ENCODE results near the gene TGM4.

TGM4 gene

DNA sequence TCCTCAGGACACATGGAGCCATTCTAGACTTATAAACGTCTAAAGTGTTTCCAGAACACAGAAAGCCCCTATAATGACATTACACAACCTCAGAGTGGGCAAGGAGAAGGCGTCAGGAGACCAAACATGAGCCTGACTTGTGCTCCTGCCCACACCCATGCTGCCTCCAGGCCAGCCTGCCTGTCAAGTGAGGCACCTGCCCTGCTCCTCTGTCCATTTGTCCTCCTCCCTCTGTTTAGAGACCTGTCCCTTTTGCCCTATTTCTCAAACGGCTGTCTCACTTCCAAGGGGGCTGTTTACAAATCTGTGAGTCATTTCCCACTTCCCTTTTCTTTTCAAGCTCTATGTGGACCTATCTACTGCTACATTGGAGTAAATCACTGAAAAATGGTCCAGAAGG is 80.6 kb downstream of the TGM4 start:
- DNase-seq (ENCODE audit: low spot score), result no peak

DNA sequence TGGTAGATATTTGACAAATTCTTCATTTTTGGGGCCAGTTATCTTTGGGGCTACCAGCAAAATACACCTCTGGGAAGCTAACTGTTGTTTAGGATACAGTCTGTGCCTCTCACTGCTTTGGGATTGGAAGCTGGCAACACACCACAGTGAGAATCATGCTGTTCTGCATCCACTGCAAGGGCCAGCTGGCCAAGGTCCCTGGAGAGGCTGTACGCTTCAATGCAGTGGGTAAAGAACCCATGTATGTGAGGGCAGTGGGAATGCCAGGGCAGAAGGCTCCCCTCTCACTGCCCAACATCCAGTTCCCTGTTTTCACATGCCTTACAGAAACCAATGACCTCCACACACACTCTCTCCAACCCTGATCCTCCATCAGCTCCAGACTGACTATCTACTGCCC is 81.5 kb downstream of the TGM4 start:
- DNase-seq (ENCODE audit: low spot score), result no peak

DNA sequence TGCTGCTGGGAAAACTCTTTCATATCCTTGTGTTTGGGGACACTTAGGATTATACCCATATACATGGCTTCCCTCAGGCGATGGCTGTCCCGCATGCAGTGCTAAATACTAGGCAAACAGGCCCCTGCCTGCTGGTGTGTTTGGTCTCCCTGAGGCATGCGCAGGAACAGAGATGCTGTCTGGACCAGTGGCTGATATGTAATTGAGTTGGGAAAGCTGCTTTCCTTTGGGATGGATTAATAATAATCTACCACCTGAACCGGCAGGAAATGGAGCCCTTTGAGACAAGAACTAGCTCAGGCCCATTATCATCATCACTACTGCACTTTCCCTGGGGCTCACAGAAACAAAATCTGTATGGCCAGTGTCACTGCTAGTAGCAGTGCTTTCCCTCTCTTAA is 83.6 kb downstream of the TGM4 start:
- no peak for DNase-seq (ENCODE audit: low spot score)

DNA sequence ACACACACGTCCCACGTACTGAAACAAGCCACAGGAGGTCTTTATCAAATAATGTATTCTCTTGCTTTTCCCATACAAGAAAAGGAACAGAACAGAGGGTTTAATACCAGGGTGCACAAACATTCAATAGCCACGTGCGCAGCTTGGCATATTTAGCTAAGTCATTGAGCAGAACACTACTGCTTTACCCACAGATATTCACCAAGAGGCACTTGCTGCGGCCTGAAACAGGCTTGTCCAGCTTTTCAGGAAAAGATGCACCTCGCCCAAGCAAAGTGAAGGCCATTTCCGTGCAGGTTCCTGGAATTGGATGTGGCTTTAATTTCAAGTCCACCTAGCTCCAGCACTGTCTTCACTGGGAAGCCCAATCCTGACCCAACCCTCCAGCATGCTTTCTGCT is 84.0 kb downstream of the TGM4 start:
- DNase-seq (ENCODE audit: low spot score), result no peak

DNA sequence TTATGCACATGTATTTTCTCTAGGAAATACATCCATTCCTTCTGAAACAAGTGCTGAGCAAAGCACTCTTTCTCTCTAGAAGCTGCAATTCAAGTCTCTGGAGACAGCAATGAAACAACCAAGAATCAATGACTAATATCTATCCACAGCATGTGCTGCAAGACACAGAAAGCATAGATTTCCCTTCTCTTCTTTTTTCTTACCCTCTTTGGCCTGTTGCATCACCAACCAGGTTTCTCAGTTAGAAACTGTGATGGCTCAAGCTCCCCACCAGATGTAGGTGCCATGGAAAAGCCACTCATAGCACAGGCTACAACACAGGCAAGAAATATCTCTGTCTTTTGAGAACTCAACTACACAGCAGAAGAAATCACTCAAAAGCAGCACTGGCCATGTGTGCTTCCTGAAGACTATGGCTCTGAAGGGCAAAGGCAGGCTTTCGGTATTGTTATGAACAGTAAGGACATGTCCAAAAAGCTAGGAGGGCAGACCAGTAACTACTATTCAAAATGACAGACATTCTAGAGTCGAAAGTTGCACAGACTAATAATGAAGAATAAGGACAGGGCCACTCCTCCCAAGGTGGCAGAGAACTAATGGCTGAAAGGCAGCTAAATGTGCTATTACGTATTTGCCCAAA is 86.1 kb downstream of the TGM4 start:
- no peak for DNase-seq (ENCODE audit: low spot score)

DNA sequence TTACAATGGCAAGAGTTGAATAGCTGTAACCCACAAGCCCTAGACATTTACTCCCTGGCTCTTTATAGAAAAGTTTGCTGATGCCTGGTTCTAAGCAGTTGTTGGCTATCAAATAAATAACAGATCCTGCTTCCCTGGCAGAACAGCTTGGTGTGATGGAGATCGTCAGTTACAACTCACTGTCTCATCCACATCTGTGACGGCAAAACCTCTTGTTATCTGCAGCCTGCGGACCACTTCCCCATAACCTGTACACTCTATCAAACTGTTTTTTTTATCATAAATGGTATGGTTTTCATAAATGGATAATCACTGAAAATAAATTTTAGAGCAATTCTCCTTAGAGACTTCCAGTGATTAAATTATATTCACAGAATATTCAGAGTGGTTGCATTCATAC is 87.5 kb downstream of the TGM4 start:
- no peak for DNase-seq (ENCODE audit: low spot score)

DNA sequence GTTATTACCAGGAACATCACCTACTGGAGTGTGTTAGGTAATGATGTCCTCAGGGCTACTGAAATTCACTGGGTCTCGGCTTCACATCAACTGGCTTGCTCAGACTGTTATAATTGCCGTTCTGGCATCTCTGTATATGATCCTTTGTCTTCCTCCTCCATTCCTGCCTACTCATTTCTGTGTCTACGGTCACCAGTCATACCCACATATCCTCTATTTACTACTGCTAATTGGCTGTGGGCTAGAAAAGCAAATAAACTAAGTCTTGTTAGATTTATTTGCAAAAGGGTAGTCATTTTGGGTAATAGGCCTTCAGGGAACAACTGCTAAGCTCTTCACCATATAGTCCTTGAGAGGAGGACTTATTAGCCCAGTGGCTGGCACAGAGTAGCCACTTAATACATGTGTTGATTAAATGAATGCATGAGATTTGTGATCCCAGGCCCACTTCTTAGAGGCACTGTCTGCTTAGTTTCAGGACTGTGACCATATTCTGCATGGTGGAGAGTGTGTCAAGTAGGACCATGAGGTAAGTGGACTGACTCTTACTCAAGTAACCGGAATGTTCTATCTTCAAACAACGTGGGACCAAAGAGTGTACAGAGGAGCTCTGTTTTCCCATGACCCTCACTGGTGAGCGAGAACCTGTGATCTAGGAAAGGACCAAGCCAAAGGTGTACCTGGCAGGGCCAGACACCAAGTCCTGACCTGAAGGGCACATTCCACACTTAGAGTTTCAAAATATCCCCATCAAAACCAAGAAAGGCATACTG is 88.4 kb downstream of the TGM4 start:
- no peak for DNase-seq (ENCODE audit: low spot score)

DNA sequence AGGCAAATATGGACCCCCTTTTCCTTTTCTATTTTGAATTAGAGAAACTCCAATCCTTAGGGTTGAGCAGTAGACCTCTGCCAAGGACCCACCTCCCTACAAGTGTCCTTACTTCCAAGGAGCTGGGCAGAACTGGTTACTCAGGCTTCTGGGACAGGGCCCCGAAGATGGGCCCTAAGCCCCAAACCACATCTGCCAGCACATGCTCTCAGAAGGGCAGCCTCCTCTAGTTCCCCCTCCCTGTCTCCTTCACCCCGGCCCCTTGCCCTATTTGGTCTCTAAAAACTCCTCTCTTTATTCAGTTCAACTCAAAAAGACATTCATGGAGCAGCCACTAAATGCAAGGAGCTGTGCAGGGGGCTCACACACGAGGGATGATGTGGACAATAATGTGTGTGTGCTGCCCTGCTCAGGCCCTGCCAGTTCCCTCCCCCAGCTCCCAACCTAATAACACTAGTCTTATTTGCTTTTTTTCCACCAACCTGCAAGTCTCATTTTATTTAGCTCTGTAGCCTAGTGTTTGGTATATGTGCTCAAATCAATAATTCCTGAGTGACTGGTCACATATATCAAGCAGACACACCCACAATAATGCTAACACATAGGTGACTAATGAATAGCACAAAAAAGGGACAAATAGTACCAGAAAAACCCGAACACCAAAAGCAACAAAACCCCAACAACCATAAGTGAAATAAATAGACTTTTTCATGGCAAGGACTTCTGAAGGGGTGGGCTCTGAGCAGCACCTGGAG is 89.3 kb downstream of the TGM4 start:
- no peak for DNase-seq (ENCODE audit: low spot score)

Data from SW480 (cell line).